GM19468 (cell line): Measurements from ENCODE around the gene SMARCAL1.

Experiments used
- ATAC-seq: cut with Tn5 transposase; IDR thresholded peaks from one replicate; pipeline ENCODE4 v1.9.1; 2021; ENCODE audit warnings: mild to moderate bottlenecking, moderate library complexity, moderate number of reproducible peaks; ENCODE audit not compliant: unreplicated experiment; ENCODE audit errors: extremely low read depth

SMARCAL1 gene

GRCh38 chr2:216520112-216520511, 107.8 kb downstream of the SMARCAL1 start:
- no peak for ATAC-seq

GRCh38 chr2:216522892-216523502, 110.7 kb downstream of the SMARCAL1 start:
- ATAC-seq = no peak

GRCh38 chr2:216525972-216526371, 113.7 kb downstream of the SMARCAL1 start:
- ATAC-seq = no peak

DNA sequence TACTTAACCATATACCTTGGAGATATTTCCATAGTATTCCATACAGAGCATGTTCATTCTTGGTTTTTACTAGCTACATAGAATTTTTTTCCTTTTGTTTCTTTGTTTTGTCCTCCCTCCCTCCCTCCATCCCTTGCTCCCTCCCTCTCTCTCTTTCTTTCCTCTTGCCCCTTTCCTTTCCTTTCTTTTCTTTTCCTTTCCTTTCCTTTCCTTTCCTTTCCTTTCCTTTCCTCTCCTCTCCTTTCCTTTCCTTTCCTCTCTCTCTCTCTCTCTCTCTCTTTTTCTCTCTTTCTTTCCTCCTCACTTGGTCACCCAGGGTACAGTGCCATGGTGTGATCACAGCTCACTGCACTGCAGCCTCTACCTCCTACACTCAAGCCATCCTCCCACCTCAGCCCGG, 114.7 kb downstream of the SMARCAL1 start:
- ATAC-seq = no peak

- ATAC-seq = no peak
Observed at GRCh38 chr2:216527600-216527999, 115.3 kb downstream of the SMARCAL1 start.

GRCh38 chr2:216532562-216532961, 120.3 kb downstream of the SMARCAL1 start:
- no peak for ATAC-seq
